Measurements from ENCODE around the gene CLIC6.

DNA sequence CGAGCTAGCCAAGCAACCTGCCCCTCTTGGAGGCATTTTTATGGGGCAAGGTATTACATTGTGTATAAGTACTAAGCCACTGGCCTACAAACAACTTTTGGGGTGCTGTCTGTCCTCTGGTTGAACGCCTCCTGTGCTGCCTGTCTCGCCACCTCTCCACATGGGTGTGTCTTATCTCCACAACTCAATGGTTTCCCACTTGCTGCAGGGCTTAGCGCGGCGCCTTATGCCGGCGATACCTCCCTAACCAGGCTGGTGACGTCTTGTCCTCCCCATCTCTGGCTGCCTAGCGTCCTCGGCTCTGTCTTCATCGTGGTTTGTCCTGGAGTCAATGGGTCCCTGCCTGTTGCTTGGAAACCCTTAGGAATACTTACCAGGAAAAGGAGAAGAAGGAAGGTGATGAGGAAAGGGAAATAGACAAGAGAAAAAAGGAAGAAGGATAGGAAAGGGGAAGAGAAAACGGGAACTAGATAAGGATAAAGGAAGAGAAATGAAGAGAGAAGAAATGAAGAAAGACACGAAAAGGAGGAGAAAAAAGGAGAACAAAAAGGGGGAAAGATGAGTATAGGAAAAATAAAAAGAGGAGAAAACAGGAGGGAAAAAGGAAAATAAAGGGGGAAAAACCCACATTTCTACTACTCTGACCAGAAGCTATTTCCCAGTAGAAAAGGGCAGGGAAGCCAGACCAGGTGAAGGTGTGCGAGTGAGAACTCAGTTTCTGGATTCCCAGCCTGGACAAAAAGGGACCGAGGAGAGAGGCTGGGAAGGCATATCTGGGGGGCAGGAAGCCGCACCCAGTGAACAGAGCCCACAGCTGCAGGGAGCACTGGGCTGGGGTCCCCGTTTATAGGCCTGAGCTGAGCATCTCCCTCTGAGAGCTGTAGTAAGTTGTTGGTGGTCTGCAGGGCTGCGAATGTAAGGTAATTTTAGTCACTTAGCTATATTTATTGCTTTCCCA is 86.2 kb downstream of the CLIC6 start:
- TF ChIP-seq, protein P1, sequence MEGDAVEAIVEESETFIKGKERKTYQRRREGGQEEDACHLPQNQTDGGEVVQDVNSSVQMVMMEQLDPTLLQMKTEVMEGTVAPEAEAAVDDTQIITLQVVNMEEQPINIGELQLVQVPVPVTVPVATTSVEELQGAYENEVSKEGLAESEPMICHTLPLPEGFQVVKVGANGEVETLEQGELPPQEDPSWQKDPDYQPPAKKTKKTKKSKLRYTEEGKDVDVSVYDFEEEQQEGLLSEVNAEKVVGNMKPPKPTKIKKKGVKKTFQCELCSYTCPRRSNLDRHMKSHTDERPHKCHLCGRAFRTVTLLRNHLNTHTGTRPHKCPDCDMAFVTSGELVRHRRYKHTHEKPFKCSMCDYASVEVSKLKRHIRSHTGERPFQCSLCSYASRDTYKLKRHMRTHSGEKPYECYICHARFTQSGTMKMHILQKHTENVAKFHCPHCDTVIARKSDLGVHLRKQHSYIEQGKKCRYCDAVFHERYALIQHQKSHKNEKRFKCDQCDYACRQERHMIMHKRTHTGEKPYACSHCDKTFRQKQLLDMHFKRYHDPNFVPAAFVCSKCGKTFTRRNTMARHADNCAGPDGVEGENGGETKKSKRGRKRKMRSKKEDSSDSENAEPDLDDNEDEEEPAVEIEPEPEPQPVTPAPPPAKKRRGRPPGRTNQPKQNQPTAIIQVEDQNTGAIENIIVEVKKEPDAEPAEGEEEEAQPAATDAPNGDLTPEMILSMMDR (IDR thresholded peaks at IDR 0.05; ENCODE audit: low read depth, low read length) = no peak
- TF ChIP-seq POLR2A (IDR thresholded peaks at IDR 0.05; ENCODE audit: extremely low read depth, insufficient read length) = no peak
